ENCODE results near the gene EVA1B. TPM values are rescaled to one million over a fixed set of nuclear protein-coding genes. Genes with fewer than 3 reads are reported as not detected.

EVA1B gene
- total RNA-seq, 1 experiment from 2014 or later, result 25.1 TPM

- no peaks in the 10 kb centered on the region for H4K20me1 ChIP-seq (ENCODE audit: insufficient read depth)
- CTCF ChIA-PET, result no interaction called here
- no peak overlapping the region for H3K27ac ChIP-seq (ENCODE audit: low read depth, low read length)
- no peak overlapping the region for H3K4me3 ChIP-seq (replicated peaks in 1 of 2; ENCODE audit: low read depth in 1 of 2, low read length in 2 of 2)
- no peaks in the 10 kb centered on the region for H3K9me2 ChIP-seq (ENCODE audit: insufficient read depth)
- no TSS peak for BruUV-seq (replicated peaks)
- no peaks in the 10 kb centered on the region for H3K27me3 ChIP-seq (ENCODE audit: insufficient read depth, low read length)
- H2AFZ ChIP-seq (ENCODE audit: low read depth, low read length, poor library complexity, severe bottlenecking), result no peak overlapping the region
- RAD21 ChIA-PET (ENCODE audit: low non-redundant PET in 1 of 2, low total read pairs in 2 of 2, uncharacterized antibody in 2 of 2, unreplicated experiment in 2 of 2), result no interaction called here
- ATAC-seq (no peak), DNase-seq (ENCODE audit: low read depth, low spot score) (no peak)
- H3K9ac ChIP-seq (ENCODE audit: low read length), result no peak overlapping the region
- H3K9me3 ChIP-seq (ENCODE audit: control insufficient read depth in 1 of 2, insufficient read depth in 1 of 2, low read depth in 1 of 2, low read length in 2 of 2), result no peaks in the 10 kb centered on the region
- peak overlapping the region; percentile 17; the same call in 1 of the 2 replicates for H3K4me2 ChIP-seq (ENCODE audit: low read length)
- no peaks in the 10 kb centered on the region for H3K36me3 ChIP-seq (ENCODE audit: control insufficient read depth in 1 of 2, insufficient read depth in 2 of 2, low read length in 2 of 2)
- peaks cover 16 to 55% of the 10 kb centered on the region in 2 experiments for H3K4me1 ChIP-seq (ENCODE audit: control insufficient read depth in 1 of 2, insufficient read depth in 2 of 2, low read length in 2 of 2)
- intact Hi-C loops (cut with micrococcal nuclease), result no loop called here
- TF ChIP-seq RAD21 (IDR thresholded peaks at IDR 0.05; ENCODE audit: low read depth) (no peak), ZFX (IDR thresholded peaks at IDR 0.05) (no peak), POLR2AphosphoS5 (IDR thresholded peaks at IDR 0.05; ENCODE audit: low read depth, low read length) (no peak), ZNF274 (IDR thresholded peaks at IDR 0.05; ENCODE audit: low read depth, low read length) (no peak), SRF (IDR thresholded peaks at IDR 0.05; ENCODE audit: low read depth) (no peak), SIN3A (IDR thresholded peaks at IDR 0.05; ENCODE audit: low read depth) (no peak), EZH2phosphoT487 (IDR thresholded peaks at IDR 0.05; ENCODE audit: borderline replicate concordance) (no peak), FOSL1 (IDR thresholded peaks at IDR 0.05; ENCODE audit: low read depth) (no peak), ELF1 (IDR thresholded peaks at IDR 0.05; ENCODE audit: borderline replicate concordance, low read depth) (no peak), EGR1 (IDR thresholded peaks at IDR 0.05; ENCODE audit: low read depth) (no peak), EZH2 (IDR thresholded peaks at IDR 0.05) (no peak), SP1 (IDR thresholded peaks at IDR 0.05; ENCODE audit: low read depth) (no peak), CEBPB (IDR thresholded peaks at IDR 0.05; ENCODE audit: low read depth) (no peak), JUND (IDR thresholded peaks at IDR 0.05) (no peak), POLR2A (IDR thresholded peaks at IDR 0.05; ENCODE audit: borderline replicate concordance, extremely low read depth, insufficient read depth, insufficient read length) (no peak), YY1 (IDR thresholded peaks at IDR 0.05; ENCODE audit: extremely low read depth, insufficient replicate concordance, low read depth, low read length) (no peak)
- TF ChIP-seq, protein P1, sequence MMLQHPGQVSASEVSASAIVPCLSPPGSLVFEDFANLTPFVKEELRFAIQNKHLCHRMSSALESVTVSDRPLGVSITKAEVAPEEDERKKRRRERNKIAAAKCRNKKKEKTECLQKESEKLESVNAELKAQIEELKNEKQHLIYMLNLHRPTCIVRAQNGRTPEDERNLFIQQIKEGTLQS (IDR thresholded peaks at IDR 0.05), result no peak
- TF ChIP-seq, protein P2, sequence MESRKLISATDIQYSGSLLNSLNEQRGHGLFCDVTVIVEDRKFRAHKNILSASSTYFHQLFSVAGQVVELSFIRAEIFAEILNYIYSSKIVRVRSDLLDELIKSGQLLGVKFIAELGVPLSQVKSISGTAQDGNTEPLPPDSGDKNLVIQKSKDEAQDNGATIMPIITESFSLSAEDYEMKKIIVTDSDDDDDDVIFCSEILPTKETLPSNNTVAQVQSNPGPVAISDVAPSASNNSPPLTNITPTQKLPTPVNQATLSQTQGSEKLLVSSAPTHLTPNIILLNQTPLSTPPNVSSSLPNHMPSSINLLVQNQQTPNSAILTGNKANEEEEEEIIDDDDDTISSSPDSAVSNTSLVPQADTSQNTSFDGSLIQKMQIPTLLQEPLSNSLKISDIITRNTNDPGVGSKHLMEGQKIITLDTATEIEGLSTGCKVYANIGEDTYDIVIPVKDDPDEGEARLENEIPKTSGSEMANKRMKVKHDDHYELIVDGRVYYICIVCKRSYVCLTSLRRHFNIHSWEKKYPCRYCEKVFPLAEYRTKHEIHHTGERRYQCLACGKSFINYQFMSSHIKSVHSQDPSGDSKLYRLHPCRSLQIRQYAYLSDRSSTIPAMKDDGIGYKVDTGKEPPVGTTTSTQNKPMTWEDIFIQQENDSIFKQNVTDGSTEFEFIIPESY (IDR thresholded peaks at IDR 0.05; ENCODE audit: extremely low read depth, insufficient replicate concordance, low read length), result no peak
- TF ChIP-seq, protein P3, sequence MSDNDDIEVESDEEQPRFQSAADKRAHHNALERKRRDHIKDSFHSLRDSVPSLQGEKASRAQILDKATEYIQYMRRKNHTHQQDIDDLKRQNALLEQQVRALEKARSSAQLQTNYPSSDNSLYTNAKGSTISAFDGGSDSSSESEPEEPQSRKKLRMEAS (IDR thresholded peaks at IDR 0.05), result no peak
- POLR2A ChIA-PET, result interaction anchor here (0.7 kb wide), 1 partner anchor 21 kb away, joined by 3 read pairs; no protein-coding TSS in a partner anchor
- peaks cover 8% of the 10 kb centered on the region; the same call in 1 of the 2 replicates for H3K79me2 ChIP-seq (ENCODE audit: insufficient read depth, low read length)
Measured at GRCh38 chr1:36326499-36326898, 3.1 kb upstream of the EVA1B start.
